Gastroesophageal sphincter (tissue), 4 donors: ENCODE measurements around the gene RECK. TPM values are rescaled to one million over a fixed set of nuclear protein-coding genes. Genes with fewer than 3 reads are reported as not detected.
A peak's percentile ranks its signal among the peaks of the same experiment; 100 is the strongest.
"Not testable (repeated sequence)": the region's sequence is repeated elsewhere in the genome, so short reads cannot be mapped to it uniquely, and the experiment has no call there.

Source experiments
- ATAC-seq: fragments of 150-250 bp; one replicate; pipeline ENCODE4 v1.9.1; 2016; ENCODE audit warnings: mild to moderate bottlenecking, moderate library complexity
- H3K27ac ChIP-seq, 4 donors: fragments of 200-600 bp; sonication (generic) in 3 of 4; 1 replicate in 3 of 4; 2 replicates in 1 of 4; pipeline ENCODE4 v1.5.1; 2016 to 2019
- H3K27me3 ChIP-seq: fragments of 200-600 bp; sonication (generic); one replicate; pipeline ENCODE4 v1.5.1; 2019
- H3K36me3 ChIP-seq, 2 donors: fragments of 200-600 bp; sonication (generic); one replicate each; pipeline ENCODE4 v1.5.1; 2019; ENCODE audit warnings: control low read depth in 1 of 2
- H3K4me1 ChIP-seq, 3 donors: fragments of 200-600 bp; sonication (generic); 1 replicate in 2 of 3; 2 replicates in 1 of 3; pipeline ENCODE4 v1.5.1; 2016 to 2019; ENCODE audit warnings: control low read depth in 2 of 3
- H3K4me3 ChIP-seq, 2 donors: fragments of 200-600 bp; sonication (generic); one replicate each; pipeline ENCODE4 v1.5.1; 2019; ENCODE audit warnings: mild to moderate bottlenecking in 1 of 2, moderate library complexity in 1 of 2
- H3K9me3 ChIP-seq, 3 donors: fragments of 200-600 bp; sonication (generic); one replicate each; pipeline ENCODE4 v1.5.1; 2017 to 2019; ENCODE audit warnings: control low read depth in 2 of 3
- EP300 ChIP-seq: sonication (generic); formaldehyde crosslinking; IDR thresholded peaks from one replicate; pipeline ENCODE4 v1.6.1; 2017; ENCODE audit warnings: antibody characterized with exemption, mild to moderate bottlenecking
- POLR2A ChIP-seq, 2 donors: fragments of 450-650 bp; IDR thresholded peaks; one replicate each; pipeline ENCODE4 v1.6.1; 2017; ENCODE audit warnings: antibody characterized with exemption in 2 of 2, mild to moderate bottlenecking in 2 of 2, moderate library complexity in 1 of 2
- POLR2AphosphoS5 ChIP-seq: sonication (generic); formaldehyde crosslinking; IDR thresholded peaks from one replicate; pipeline ENCODE4 v1.6.1; 2017; ENCODE audit warnings: antibody characterized with exemption
- WGBS, 2 donors: methylation state at CpG; one replicate each; pipeline ENCODE4 v1.1.5; 2018; ENCODE audit warnings: low coverage in 1 of 2; 5-methylcytosine and 5-hydroxymethylcytosine counted together
- total RNA-seq, 4 donors: library from RNA; depleted of rRNA; stranded (reverse); fragments of >200 nt; gene quantifications; one replicate each; pipeline ENCODE4 v1.1.0, GENCODE V29; 2016
- TF ChIP-seq, protein P1 (sequence below), 4 experiments: fragments of 200-600 bp in 2 of 4; fragments of 450-650 bp in 2 of 4; sonication (generic) in 1 of 4; IDR thresholded peaks; one replicate each; pipeline ENCODE4 v1.5.1; 2017 to 2019; ENCODE audit warnings: antibody characterized with exemption in 4 of 4, mild to moderate bottlenecking in 2 of 4, moderate library complexity in 2 of 4

The RECK gene
- total RNA-seq, 4 donors from 2014 or later: 12.6 to 29.5 (median 18.6) TPM

- peak; percentile 38 for ATAC-seq
- 29% methylated on average over 2 of the region's 2 CpGs; no CpG with 5 or more reads in 1 of the 2 donors for WGBS, 2 donors
- TF ChIP-seq POLR2AphosphoS5 (peak; percentile 65), EP300 (no peak)
- TF ChIP-seq, protein P1, sequence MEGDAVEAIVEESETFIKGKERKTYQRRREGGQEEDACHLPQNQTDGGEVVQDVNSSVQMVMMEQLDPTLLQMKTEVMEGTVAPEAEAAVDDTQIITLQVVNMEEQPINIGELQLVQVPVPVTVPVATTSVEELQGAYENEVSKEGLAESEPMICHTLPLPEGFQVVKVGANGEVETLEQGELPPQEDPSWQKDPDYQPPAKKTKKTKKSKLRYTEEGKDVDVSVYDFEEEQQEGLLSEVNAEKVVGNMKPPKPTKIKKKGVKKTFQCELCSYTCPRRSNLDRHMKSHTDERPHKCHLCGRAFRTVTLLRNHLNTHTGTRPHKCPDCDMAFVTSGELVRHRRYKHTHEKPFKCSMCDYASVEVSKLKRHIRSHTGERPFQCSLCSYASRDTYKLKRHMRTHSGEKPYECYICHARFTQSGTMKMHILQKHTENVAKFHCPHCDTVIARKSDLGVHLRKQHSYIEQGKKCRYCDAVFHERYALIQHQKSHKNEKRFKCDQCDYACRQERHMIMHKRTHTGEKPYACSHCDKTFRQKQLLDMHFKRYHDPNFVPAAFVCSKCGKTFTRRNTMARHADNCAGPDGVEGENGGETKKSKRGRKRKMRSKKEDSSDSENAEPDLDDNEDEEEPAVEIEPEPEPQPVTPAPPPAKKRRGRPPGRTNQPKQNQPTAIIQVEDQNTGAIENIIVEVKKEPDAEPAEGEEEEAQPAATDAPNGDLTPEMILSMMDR (IDR thresholded peaks at IDR 0.05): no peak
- Histone ChIP-seq H3K4me1 (peaks cover 3 to 77% (median 46%) of the 10 kb centered on the region in 3 donors), H3K4me3 (no peak overlapping the region), H3K9me3 (no peaks in the 10 kb centered on the region), H3K36me3 (peaks cover 0 to 17% of the 10 kb centered on the region in 2 donors), H3K27me3 (no peaks in the 10 kb centered on the region), H3K27ac (peak overlapping the region; percentile 15 to 85 (median 81))
These were observed 121.4 kb downstream of the RECK start for GRCh38 chr9:36158122-36158521.

- Histone ChIP-seq H3K4me3 (no peak overlapping the region), H3K27ac (peak overlapping the region; percentile 31 to 85 (median 81)), H3K36me3 (peaks cover 0 to 17% of the 10 kb centered on the region in 2 donors), H3K4me1 (peaks cover 5 to 77% (median 51%) of the 10 kb centered on the region in 3 donors), H3K9me3 (no peaks in the 10 kb centered on the region), H3K27me3 (no peaks in the 10 kb centered on the region)
- TF ChIP-seq POLR2AphosphoS5 (peak; percentile 14), EP300 (no peak)
- TF ChIP-seq, protein P1 (IDR thresholded peaks at IDR 0.05): no peak
- 4 to 54% methylated on average over 3 to 7 of the region's 7 CpGs for WGBS, 2 donors
- peak; percentile 33 for ATAC-seq
These were observed 122.2 kb downstream of the RECK start for GRCh38 chr9:36158917-36159316.

DNA sequence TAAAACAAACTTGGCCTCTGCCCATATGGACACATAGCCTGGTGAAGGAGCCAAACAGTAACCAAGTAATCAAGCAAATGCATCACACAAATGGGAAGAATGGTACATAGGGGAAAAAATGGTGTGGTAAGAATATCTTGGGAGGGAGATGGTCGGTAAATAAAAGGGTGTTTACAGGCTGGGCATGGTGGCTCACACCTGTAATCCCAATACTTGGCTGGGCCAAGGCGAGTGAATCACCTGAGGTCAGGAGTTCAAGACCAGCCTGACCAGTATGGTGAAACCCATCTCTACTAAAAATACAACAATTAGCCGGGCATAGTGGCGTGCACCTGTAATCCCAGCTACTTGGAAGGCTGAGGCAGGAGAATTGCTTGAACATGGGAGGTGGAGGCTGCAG, 122.8 kb downstream of the RECK start:
- 81 to 90% methylated on average over 2 to 3 of the region's 4 CpGs for WGBS, 2 donors
- not testable (repeated sequence) for ATAC-seq, H3K4me3 ChIP-seq, H3K27me3 ChIP-seq, H3K9me3 ChIP-seq
- Histone ChIP-seq H3K27ac (peak overlapping the region; percentile 31 to 85 (median 81)), H3K36me3 (peaks cover 0 to 17% of the 10 kb centered on the region in 2 donors), H3K4me1 (peaks cover 5 to 77% (median 47%) of the 10 kb centered on the region in 3 donors)

DNA sequence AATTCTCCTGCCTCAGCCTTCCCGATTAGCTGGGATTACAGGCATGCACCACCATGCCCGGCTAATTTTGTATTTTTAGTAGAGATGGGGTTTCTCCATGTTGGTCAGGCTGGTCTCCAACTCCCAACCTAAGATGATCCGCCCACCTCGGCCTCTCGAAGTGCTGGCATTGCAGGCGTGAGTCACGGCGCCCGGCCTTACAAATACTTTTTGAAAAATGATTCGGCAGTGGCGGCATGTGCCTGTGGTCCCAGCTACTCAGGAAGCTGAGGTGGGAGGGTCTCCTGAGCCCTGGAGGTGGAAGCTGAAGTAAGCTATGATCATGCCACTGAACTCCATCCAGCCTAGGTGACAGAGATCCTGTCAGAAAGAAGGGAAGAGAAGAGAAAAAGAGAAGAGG, 123.4 kb downstream of the RECK start:
- H3K27me3 ChIP-seq, H3K9me3 ChIP-seq, H3K4me3 ChIP-seq, ATAC-seq: not testable (repeated sequence)
- peak overlapping the region in 2 of 4 donors; percentile 84 to 85 for H3K27ac ChIP-seq
- WGBS, 2 donors: 66 to 83% methylated on average over 2 of the region's 11 CpGs
- peaks cover 5 to 77% (median 41%) of the 10 kb centered on the region in 3 donors for H3K4me1 ChIP-seq
- peaks cover 0 to 17% of the 10 kb centered on the region in 2 donors for H3K36me3 ChIP-seq

DNA sequence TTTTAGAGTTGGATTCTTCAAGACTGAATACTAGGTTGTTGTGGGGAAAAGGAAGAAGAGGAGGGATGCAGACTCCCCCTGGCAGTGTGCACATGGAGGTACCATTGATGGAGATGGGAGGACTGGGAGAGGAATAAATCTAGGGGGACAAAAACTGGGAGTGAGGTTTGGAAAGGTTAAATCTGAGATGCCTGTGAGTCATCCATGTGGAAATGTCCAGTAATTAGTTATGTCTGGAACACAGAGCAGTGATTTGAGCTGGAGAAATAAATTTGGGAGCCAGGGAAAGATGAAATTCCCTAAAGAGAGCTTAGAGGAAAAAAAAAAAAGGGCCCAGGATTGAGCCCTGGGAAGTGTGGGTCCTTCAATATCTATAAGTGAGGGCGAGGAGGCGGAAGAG, 124.5 kb downstream of the RECK start:
- H3K4me1 ChIP-seq: peaks cover 5 to 82% (median 38%) of the 10 kb centered on the region in 3 donors
- H3K27me3 ChIP-seq: no peaks in the 10 kb centered on the region
- H3K36me3 ChIP-seq: peaks cover 0 to 12% of the 10 kb centered on the region in 2 donors
- no peaks in the 10 kb centered on the region for H3K9me3 ChIP-seq
- TF ChIP-seq POLR2A (IDR thresholded peaks at IDR 0.05) (no peak), POLR2AphosphoS5 (peak; percentile 30)
- WGBS, 2 donors: 34 to 86% methylated on average over 2 of the region's 2 CpGs
- no peak overlapping the region for H3K4me3 ChIP-seq
- no peak for ATAC-seq
- peak overlapping the region in 3 of 4 donors; percentile 72 to 85 (median 84) for H3K27ac ChIP-seq

GRCh38 chr9:36162211-36162738, 125.6 kb downstream of the RECK start:
- no peak for ATAC-seq
- H3K4me3 ChIP-seq: no peak overlapping the region
- H3K36me3 ChIP-seq: peaks cover 0 to 2% of the 10 kb centered on the region in 2 donors
- WGBS, 2 donors: 33 to 80% methylated on average over 3 to 5 of the region's 17 CpGs
- no peaks in the 10 kb centered on the region for H3K27me3 ChIP-seq
- peak overlapping the region in 3 of 4 donors; percentile 72 to 85 (median 84) for H3K27ac ChIP-seq
- H3K4me1 ChIP-seq: peaks cover 5 to 92% (median 38%) of the 10 kb centered on the region in 3 donors
- H3K9me3 ChIP-seq: no peaks in the 10 kb centered on the region
- TF ChIP-seq POLR2AphosphoS5 (no peak), POLR2A (IDR thresholded peaks at IDR 0.05) (no peak), EP300 (no peak)
- TF ChIP-seq, protein P1 (IDR thresholded peaks at IDR 0.05): no peak
